Activated CD8-positive, alpha-beta T cell treated with anti-CD3 and anti-CD28 coated beads for 36 hours (primary cell): ENCODE data around the gene GRIK3. TPM values are rescaled to one million over a fixed set of nuclear protein-coding genes. Genes with fewer than 3 reads are reported as not detected.

Source experiments
- ATAC-seq: fragments of 200-7000 bp; cut with Tn5 transposase; one replicate; pipeline ENCODE4 v1.10.0; 2021; ENCODE audit warnings: mild to moderate bottlenecking, moderate library complexity
- CTCF ChIA-PET: fragments of 350-600 bp; sonication (Branson Sonifier 250); formaldehyde crosslinking; loops from one replicate; lab custom pipeline; 2021; ENCODE audit warnings: antibody characterized with exemption; lab: Charles Lee
- POLR2A ChIA-PET: fragments of 350-600 bp; sonication (Branson Sonifier 250); formaldehyde crosslinking; loops from one replicate; lab custom pipeline; 2021; ENCODE audit warnings: antibody characterized with exemption; lab: Charles Lee
- DNase-seq: peaks from one replicate; pipeline ENCODE4 v3.0.0-alpha.2; 2020
- H3K27ac Mint-ChIP-seq: one replicate; pipeline ENCODE4 v1.8.0; 2021; ENCODE audit warnings: mild to moderate bottlenecking, mixed read lengths
- H3K27me3 Mint-ChIP-seq: one replicate; pipeline ENCODE4 v1.8.0; 2021; ENCODE audit warnings: mixed read lengths
- H3K36me3 Mint-ChIP-seq: one replicate; pipeline ENCODE4 v1.8.0; 2021; ENCODE audit warnings: low read depth, mixed read lengths
- H3K4me1 Mint-ChIP-seq: one replicate; pipeline ENCODE4 v1.8.0; 2021; ENCODE audit warnings: low read depth, mixed read lengths
- H3K4me3 Mint-ChIP-seq: one replicate; pipeline ENCODE4 v1.8.0; 2021; ENCODE audit warnings: mild to moderate bottlenecking, moderate library complexity, mixed read lengths
- H3K9me3 Mint-ChIP-seq: one replicate; pipeline ENCODE4 v1.8.0; 2021; ENCODE audit warnings: mixed read lengths
- CTCF ChIP-seq: fragments of 200-600 bp; IDR thresholded peaks from one replicate; pipeline ENCODE4 v1.8.0; 2022; ENCODE audit warnings: antibody characterized with exemption, mild to moderate bottlenecking
- intact Hi-C: fragments of 100-400 bp; cut with micrococcal nuclease; formaldehyde crosslinking; loops from one replicate; pipeline ENCODE4 v1.10.0; 2022
- total RNA-seq, 2 experiments: library from RNA; stranded (reverse); gene quantifications; one replicate each; pipeline ENCODE4 v1.2.3, GENCODE V29; 2021

GRIK3 gene
- total RNA-seq, 2 experiments from 2014 or later = not detected

- peaks cover 68% of the 10 kb centered on the region for H3K27me3 Mint-ChIP-seq
- TF ChIP-seq CTCF = no peak
- H3K4me3 Mint-ChIP-seq = no peak overlapping the region
- intact Hi-C loops = no loop called here
- POLR2A ChIA-PET = no interaction called here
- H3K4me1 Mint-ChIP-seq = peaks cover 11% of the 10 kb centered on the region
- DNase-seq = peak; percentile 64
- no peak overlapping the region for H3K27ac Mint-ChIP-seq
- CTCF ChIA-PET = no interaction called here
- H3K9me3 Mint-ChIP-seq = no peaks in the 10 kb centered on the region
- no peaks in the 10 kb centered on the region for H3K36me3 Mint-ChIP-seq
- peak; percentile 86 for ATAC-seq
These were observed 1.7 kb upstream of the GRIK3 start for GRCh38 chr1:37035796-37036666.

GRCh38 chr1:37035014-37035691 lies 838 bp upstream of the GRIK3 start:
- Mint-ChIP-seq H3K9me3 (no peaks in the 10 kb centered on the region), H3K4me1 (peaks cover 11% of the 10 kb centered on the region), H3K36me3 (no peaks in the 10 kb centered on the region), H3K27me3 (peaks cover 67% of the 10 kb centered on the region), H3K4me3 (no peak overlapping the region), H3K27ac (no peak overlapping the region)
- CTCF ChIA-PET = no interaction called here
- POLR2A ChIA-PET = no interaction called here
- DNase-seq (no peak), ATAC-seq (no peak)
- intact Hi-C loops = no loop called here
- TF ChIP-seq CTCF = no peak

- DNase-seq (no peak), ATAC-seq (no peak)
- ChIA-PET POLR2A (no interaction called here), CTCF (no interaction called here)
- Mint-ChIP-seq H3K27me3 (peaks cover 58% of the 10 kb centered on the region), H3K9me3 (no peaks in the 10 kb centered on the region), H3K27ac (no peak overlapping the region), H3K4me3 (no peak overlapping the region), H3K4me1 (peaks cover 11% of the 10 kb centered on the region), H3K36me3 (no peaks in the 10 kb centered on the region)
- TF ChIP-seq CTCF = no peak
- intact Hi-C loops = no loop called here
These were observed 787 bp downstream of the GRIK3 start for GRCh38 chr1:37033355-37034101.

GRCh38 chr1:37032660-37033354 lies 1.5 kb downstream of the GRIK3 start:
- no peak overlapping the region for H3K27ac Mint-ChIP-seq
- CTCF ChIA-PET = no interaction called here

More at GRCh38 chr1:37032660-37033354, 1.5 kb downstream of the GRIK3 start:
- POLR2A ChIA-PET = no interaction called here
- no peak for TF ChIP-seq CTCF
- peaks cover 11% of the 10 kb centered on the region for H3K4me1 Mint-ChIP-seq
- intact Hi-C loops = no loop called here
- DNase-seq = no peak
- no peak for ATAC-seq
- no peaks in the 10 kb centered on the region for H3K9me3 Mint-ChIP-seq
- peaks cover 55% of the 10 kb centered on the region for H3K27me3 Mint-ChIP-seq
- no peaks in the 10 kb centered on the region for H3K36me3 Mint-ChIP-seq
- no peak overlapping the region for H3K4me3 Mint-ChIP-seq
